SJSA1 (cell line): Measurements from ENCODE around the gene ABCC1. TPM values are rescaled to one million over a fixed set of nuclear protein-coding genes. Genes with fewer than 3 reads are reported as not detected.
"Not testable (repeated sequence)": the region's sequence is repeated elsewhere in the genome, so short reads cannot be mapped to it uniquely, and the experiment has no call there.

Experiments used
- DNase-seq, 2 experiments: peaks; one replicate each; pipeline ENCODE4 v3.0.0-alpha.2; 2015 to 2020; ENCODE audit warnings: low spot score in 2 of 2, low read depth in 1 of 2
- H3K27ac ChIP-seq: fragments of 250-450 bp; sonication (Bioruptor Pico); 2 replicates; pipeline ENCODE4 v1.5.1; 2020; ENCODE audit warnings: mild to moderate bottlenecking, moderate library complexity
- H3K27me3 ChIP-seq: fragments of 250-450 bp; sonication (Bioruptor Pico); replicated peaks from 2 replicates; pipeline ENCODE4 v1.5.1; 2020; ENCODE audit warnings: mild to moderate bottlenecking, moderate library complexity
- H3K36me3 ChIP-seq: fragments of 250-450 bp; sonication (Bioruptor Pico); 2 replicates; pipeline ENCODE4 v1.5.1; 2020; ENCODE audit warnings: mild to moderate bottlenecking
- H3K4me1 ChIP-seq: fragments of 250-450 bp; sonication (Bioruptor Pico); replicated peaks from 2 replicates; pipeline ENCODE4 v1.6.1; 2021; ENCODE audit warnings: mild to moderate bottlenecking
- H3K4me3 ChIP-seq: fragments of 250-450 bp; sonication (Bioruptor Pico); 2 replicates; pipeline ENCODE4 v1.5.1; 2020; ENCODE audit warnings: mild to moderate bottlenecking
- H3K9me3 ChIP-seq: fragments of 250-450 bp; sonication (Bioruptor Pico); replicated peaks from 2 replicates; pipeline ENCODE4 v1.5.1; 2020; ENCODE audit warnings: mild to moderate bottlenecking
- total RNA-seq: library from RNA; depleted of rRNA; stranded (reverse); fragments of >200 nt; shearing (Covaris generic); gene quantifications from 2 replicates; pipeline ENCODE4 v1.2.3, GENCODE V29; 2014

ABCC1 gene
- total RNA-seq, 1 experiment from 2014 or later = 25.0 TPM

DNA sequence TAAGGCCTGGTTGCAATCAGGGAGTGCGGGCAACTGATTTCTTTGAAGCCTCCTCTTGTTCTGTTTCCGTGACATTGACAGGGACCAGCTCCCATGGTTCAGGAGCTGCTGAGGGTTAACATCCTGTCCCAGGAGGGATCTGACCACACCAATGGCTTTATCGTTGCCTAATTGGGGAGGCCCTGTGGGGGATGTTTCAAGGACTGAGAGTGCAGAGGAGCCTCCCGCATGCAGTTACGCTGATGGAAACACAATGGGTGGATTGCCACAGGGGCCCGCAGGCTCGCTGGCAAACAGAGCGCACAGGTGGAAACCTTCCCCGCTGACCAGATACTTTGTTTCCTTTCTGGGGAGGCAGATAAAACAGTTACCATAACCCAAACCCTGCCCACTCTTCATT lies 23.8 kb upstream of the ABCC1 start:
- H3K4me3 ChIP-seq = no peak overlapping the region
- no peak for DNase-seq
- no peaks in the 10 kb centered on the region for H3K36me3 ChIP-seq
- H3K27me3 ChIP-seq = no peaks in the 10 kb centered on the region
- H3K9me3 ChIP-seq = no peaks in the 10 kb centered on the region
- H3K4me1 ChIP-seq = no peaks in the 10 kb centered on the region; the same call in 1 of the 2 replicates
- H3K27ac ChIP-seq = no peak overlapping the region

- no peaks in the 10 kb centered on the region for H3K36me3 ChIP-seq
- H3K27ac ChIP-seq = no peak overlapping the region
- H3K4me1 ChIP-seq = peaks cover 7% of the 10 kb centered on the region; the same call in 1 of the 2 replicates
- H3K4me3 ChIP-seq = no peak overlapping the region
- H3K27me3 ChIP-seq = no peaks in the 10 kb centered on the region
- no peak for DNase-seq
- H3K9me3 ChIP-seq = no peaks in the 10 kb centered on the region
Observed at GRCh38 chr16:15928261-15929104, 20.9 kb upstream of the ABCC1 start.

- no peak overlapping the region for H3K27ac ChIP-seq
Observed at GRCh38 chr16:15932939-15933338, 16.5 kb upstream of the ABCC1 start.

DNA sequence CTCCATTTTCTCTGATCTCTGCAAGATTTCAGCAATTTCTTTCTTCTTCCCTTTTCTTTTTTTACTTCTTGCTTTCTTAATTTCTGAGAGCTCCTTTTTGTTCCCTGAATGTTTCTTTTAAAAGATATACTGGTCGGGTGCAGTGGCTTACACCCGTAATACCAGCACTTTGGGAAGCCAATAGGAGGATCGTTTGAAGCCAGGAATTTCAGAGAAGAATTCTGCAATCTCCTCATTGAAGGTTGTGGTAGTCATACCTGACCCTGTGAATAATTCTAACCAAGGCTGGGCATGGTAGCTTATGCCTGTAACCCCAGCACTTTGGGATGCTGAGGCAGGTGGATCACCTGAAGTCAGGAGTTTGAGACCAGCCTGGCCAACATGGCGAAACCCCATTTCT lies 15.6 kb upstream of the ABCC1 start:
- Histone ChIP-seq H3K4me3 (no peak overlapping the region), H3K9me3 (no peaks in the 10 kb centered on the region), H3K4me1 (peaks cover 7% of the 10 kb centered on the region; the same call in 1 of the 2 replicates), H3K27ac (no peak overlapping the region), H3K36me3 (no peaks in the 10 kb centered on the region), H3K27me3 (no peaks in the 10 kb centered on the region)
- no peak for DNase-seq

More at GRCh38 chr16:15932939-15933338, 16.5 kb upstream of the ABCC1 start:
- H3K36me3 ChIP-seq = no peaks in the 10 kb centered on the region
- H3K4me1 ChIP-seq = peaks cover 7% of the 10 kb centered on the region; the same call in 1 of the 2 replicates
- no peaks in the 10 kb centered on the region for H3K9me3 ChIP-seq
- H3K27me3 ChIP-seq = no peaks in the 10 kb centered on the region
- no peak overlapping the region for H3K4me3 ChIP-seq
- DNase-seq = no peak

- no peak overlapping the region for H3K27ac ChIP-seq
- no peaks in the 10 kb centered on the region for H3K27me3 ChIP-seq
- H3K9me3 ChIP-seq = no peaks in the 10 kb centered on the region
- H3K4me1 ChIP-seq = peaks cover 7% of the 10 kb centered on the region; the same call in 1 of the 2 replicates
- H3K4me3 ChIP-seq = no peak overlapping the region
- no peaks in the 10 kb centered on the region for H3K36me3 ChIP-seq
- no peak for DNase-seq
Observed at GRCh38 chr16:15934991-15935390, 14.4 kb upstream of the ABCC1 start.

DNA sequence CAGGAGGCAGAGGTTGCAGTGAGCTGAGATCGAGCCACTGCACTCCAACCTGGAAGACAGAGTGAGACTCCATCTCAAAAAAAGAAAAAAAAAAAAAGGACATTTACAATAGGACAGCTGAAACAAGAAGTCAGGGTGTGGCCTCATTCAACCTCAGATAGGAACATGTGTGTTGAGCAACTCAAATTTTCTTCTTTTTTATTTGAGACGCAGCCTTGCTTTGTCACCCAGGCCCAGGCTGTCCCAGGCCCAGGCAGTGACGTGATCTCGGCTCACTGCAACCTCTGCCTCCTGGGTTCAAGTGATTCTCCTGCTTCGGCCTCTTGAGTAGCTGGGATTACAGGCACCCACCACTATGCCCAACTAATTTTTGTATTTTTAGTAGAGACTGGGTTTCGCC lies 12.6 kb upstream of the ABCC1 start:
- H3K4me3 ChIP-seq, H3K9me3 ChIP-seq, H3K27me3 ChIP-seq, H3K4me1 ChIP-seq, H3K27ac ChIP-seq, H3K36me3 ChIP-seq, DNase-seq: not testable (repeated sequence)

- Histone ChIP-seq H3K4me1 (peaks cover 23% of the 10 kb centered on the region), H3K27me3 (no peaks in the 10 kb centered on the region), H3K27ac (no peak overlapping the region), H3K36me3 (no peaks in the 10 kb centered on the region), H3K9me3 (no peaks in the 10 kb centered on the region), H3K4me3 (no peak overlapping the region)
- DNase-seq = no peak
Observed at GRCh38 chr16:15942931-15943690, 6.3 kb upstream of the ABCC1 start.

- H3K36me3 ChIP-seq = peaks cover 5% of the 10 kb centered on the region
- DNase-seq = peak; percentile 60 to 90
- peak overlapping the region; percentile 71 for H3K27ac ChIP-seq
- peaks cover 44% of the 10 kb centered on the region for H3K4me1 ChIP-seq
- H3K27me3 ChIP-seq = no peaks in the 10 kb centered on the region
- H3K4me3 ChIP-seq = no peak overlapping the region
- no peaks in the 10 kb centered on the region for H3K9me3 ChIP-seq
Observed at GRCh38 chr16:15946257-15947044, 3.0 kb upstream of the ABCC1 start.

DNA sequence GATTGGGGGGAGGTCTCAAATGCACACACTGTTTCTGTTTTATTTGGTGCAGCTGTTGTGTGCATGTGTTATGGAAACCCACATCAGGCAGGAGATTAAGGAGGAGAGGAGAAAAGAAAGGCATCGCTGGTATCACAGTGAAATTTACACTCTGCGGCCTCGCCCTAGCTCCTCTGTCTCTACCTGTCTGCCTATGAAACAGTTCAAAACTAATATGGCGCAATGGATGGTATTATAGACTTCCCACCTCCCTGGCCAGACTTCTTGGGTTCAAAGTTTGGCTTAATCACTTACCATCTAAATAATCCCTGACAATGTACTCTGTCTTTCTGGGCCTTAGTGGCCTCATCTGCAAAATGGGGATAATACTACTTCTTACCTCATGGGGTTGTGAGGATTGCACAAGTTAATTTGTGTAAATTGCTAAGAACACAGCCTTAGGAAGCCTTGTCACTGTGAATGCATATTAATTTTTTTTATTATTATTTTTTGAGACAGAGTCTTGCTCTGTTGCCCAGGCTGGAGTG lies 1.4 kb upstream of the ABCC1 start:
- Histone ChIP-seq H3K27me3 (no peaks in the 10 kb centered on the region), H3K27ac (no peak overlapping the region), H3K4me1 (peaks cover 51% of the 10 kb centered on the region), H3K9me3 (no peaks in the 10 kb centered on the region), H3K36me3 (peaks cover 9% of the 10 kb centered on the region), H3K4me3 (no peak overlapping the region)
- no peak for DNase-seq

- Histone ChIP-seq H3K4me1 (peaks cover 51% of the 10 kb centered on the region), H3K9me3 (no peaks in the 10 kb centered on the region), H3K27me3 (no peaks in the 10 kb centered on the region), H3K4me3 (peak overlapping the region; percentile 95), H3K27ac (peak overlapping the region; percentile 61; the same call in 1 of the 2 replicates), H3K36me3 (peaks cover 14% of the 10 kb centered on the region)
- DNase-seq = no peak
Observed at GRCh38 chr16:15948532-15949209, 745 bp upstream of the ABCC1 start.

GRCh38 chr16:15950161-15950854 lies 892 bp downstream of the ABCC1 start:
- Histone ChIP-seq H3K4me1 (peaks cover 46% of the 10 kb centered on the region), H3K9me3 (no peaks in the 10 kb centered on the region), H3K27ac (peak overlapping the region; percentile 72), H3K4me3 (peak overlapping the region; percentile 95), H3K27me3 (no peaks in the 10 kb centered on the region), H3K36me3 (peaks cover 18% of the 10 kb centered on the region)
- peak in 1 of 2 experiments; percentile 40 for DNase-seq

- Histone ChIP-seq H3K27ac (peak overlapping the region; percentile 72; the same call in 1 of the 2 replicates), H3K4me3 (peak overlapping the region; percentile 95), H3K27me3 (no peaks in the 10 kb centered on the region), H3K36me3 (peaks cover 18% of the 10 kb centered on the region), H3K4me1 (peaks cover 40% of the 10 kb centered on the region), H3K9me3 (no peaks in the 10 kb centered on the region)
- DNase-seq = no peak
Observed at GRCh38 chr16:15950869-15951268, 1.5 kb downstream of the ABCC1 start.
